ENCODE results near the gene SRR.

GRCh38 chr17:2277429-2278170 is 26.1 kb upstream of the SRR start:
- TF ChIP-seq CTCF (IDR thresholded peaks at IDR 0.05; ENCODE audit: low read depth, low read length, missing input control) (no peak), TAF1 (conservative IDR thresholded peaks at IDR 0.05) (no peak), MAX (IDR thresholded peaks at IDR 0.05) (no peak), YY1 (IDR thresholded peaks at IDR 0.05) (no peak), SP1 (IDR thresholded peaks at IDR 0.05) (no peak), RAD21 (IDR thresholded peaks at IDR 0.05) (no peak), HNF4G (IDR thresholded peaks at IDR 0.05) (no peak), RXRA (IDR thresholded peaks at IDR 0.05) (no peak), ZBTB33 (IDR thresholded peaks at IDR 0.05) (no peak), EGR1 (IDR thresholded peaks at IDR 0.05; ENCODE audit: low read depth in 2 of 2) (no peak), REST (IDR thresholded peaks at IDR 0.05) (no peak)
